K562 (cell line): Measurements from ENCODE around the gene EFHC2. TPM values are rescaled to one million over a fixed set of nuclear protein-coding genes. Genes with fewer than 3 reads are reported as not detected.

Experiments
- ATAC-seq: fragments of 200-7000 bp; cut with Tn5 transposase; 3 replicates; pipeline ENCODE4 v1.9.1; 2020; ENCODE audit warnings: moderate library complexity
- BruUV-seq: library from RNA; stranded (reverse); fragments of 400-500 nt; replicated peaks from 2 replicates; lab custom pipeline; 2021; lab: Mats Ljungman, UMichigan
- CTCF ChIA-PET: fragments of 300-600 bp; formaldehyde crosslinking; extraction: SDS; loops from one replicate; lab custom pipeline; 2021; ENCODE audit warnings: low intra/inter-chr PET ratio; lab: Yijun Ruan, JAX
- POLR2A ChIA-PET: fragments of 300-600, 350-650 bp; sonication (Branson Sonifier 250); formaldehyde crosslinking; extraction: SDS; loops from one replicate; lab custom pipeline; 2021; ENCODE audit warnings: antibody characterized with exemption, inconsistent platforms; lab: Yijun Ruan, JAX
- DNase-seq, 4 experiments: peaks; one replicate each; pipeline versions ENCODE4 v3.0.0 to v3.0.0-alpha.2; 2011 to 2018; ENCODE audit warnings: low spot score in 3 of 4, mixed read lengths in 3 of 4; ENCODE audit errors: extremely low read depth in 1 of 4
- FAIRE-seq: peaks from 2 replicates; lab custom pipeline; 2011; peaks lifted over from hg19 to GRCh38; lab: Jason Lieb, UNC
- H2AFZ ChIP-seq: 2 replicates; pipeline ENCODE4 v1.6.0; 2011; ENCODE audit warnings: low read depth, low read length, control low read depth, inconsistent platforms
- H3K27ac ChIP-seq: fragments of 200-600 bp; 3 replicates; pipeline ENCODE4 v1.8.0; 2011; ENCODE audit warnings: low read depth, mild to moderate bottlenecking, control low read depth, inconsistent platforms, low read length, moderate library complexity, mixed read lengths; ENCODE audit errors: extremely low read depth
- H3K27me3 ChIP-seq, 2 experiments: fragments of 300-600 bp in 1 of 2; 2 replicates in 1 of 2; 3 replicates in 1 of 2; pipeline versions ENCODE4 v1.6.0 to v1.8.0; 2011; ENCODE audit warnings: inconsistent platforms in 2 of 2, low read length in 2 of 2, mild to moderate bottlenecking in 1 of 2, mixed read lengths in 1 of 2, moderate library complexity in 1 of 2; ENCODE audit not compliant: control insufficient read depth in 2 of 2, insufficient read depth in 2 of 2
- H3K36me3 ChIP-seq: fragments of 300-600 bp; 3 replicates; pipeline ENCODE4 v1.8.0; 2011; ENCODE audit warnings: mild to moderate bottlenecking, low read length, inconsistent platforms; ENCODE audit not compliant: control insufficient read depth, insufficient read depth
- H3K4me1 ChIP-seq, 2 experiments: fragments of 200-600 bp in 1 of 2; replicated peaks in 1 of 2; 2 replicates in 1 of 2; 3 replicates in 1 of 2; pipeline versions ENCODE4 v1.5.1 to v1.8.0; 2011; ENCODE audit warnings: inconsistent platforms in 2 of 2, low read length in 2 of 2, mild to moderate bottlenecking in 1 of 2, mixed read lengths in 1 of 2, moderate library complexity in 1 of 2; ENCODE audit not compliant: control insufficient read depth in 2 of 2, insufficient read depth in 2 of 2
- H3K4me2 ChIP-seq: 2 replicates; pipeline ENCODE4 v1.6.1; 2011; ENCODE audit warnings: low read length, control low read depth, inconsistent platforms, mixed read lengths; ENCODE audit not compliant: insufficient read depth
- H3K4me3 ChIP-seq: fragments of 200-600 bp; sonication (generic), shearing (Covaris generic); 2 replicates; pipeline ENCODE4 v1.5.1; 2016; ENCODE audit warnings: control low read depth, inconsistent platforms
- H3K79me2 ChIP-seq: fragments of 200-600 bp; 3 replicates; pipeline ENCODE4 v1.8.0; 2011; ENCODE audit warnings: low read length, inconsistent platforms; ENCODE audit not compliant: control insufficient read depth, insufficient read depth
- H3K9ac ChIP-seq, 2 experiments: 2 replicates each; pipeline versions ENCODE4 v1.6.0 to v1.6.1; 2011; ENCODE audit warnings: low read depth in 2 of 2, low read length in 2 of 2, control low read depth in 1 of 2, inconsistent platforms in 1 of 2, mild to moderate bottlenecking in 1 of 2, mixed read lengths in 1 of 2; ENCODE audit not compliant: insufficient read depth in 1 of 2
- H3K9me1 ChIP-seq: one replicate; pipeline ENCODE4 v1.6.0; 2011; ENCODE audit warnings: inconsistent platforms, mild to moderate bottlenecking, low read length, moderate library complexity; ENCODE audit not compliant: control insufficient read depth, insufficient read depth
- H3K9me3 ChIP-seq: replicated peaks from 2 replicates; pipeline ENCODE4 v1.5.1; 2011; ENCODE audit warnings: low read depth, low read length, inconsistent platforms; ENCODE audit not compliant: control insufficient read depth, insufficient read depth
- H4K20me1 ChIP-seq: replicated peaks from 2 replicates; pipeline ENCODE4 v1.6.1; 2011; ENCODE audit warnings: low read length, inconsistent platforms, mixed read lengths; ENCODE audit not compliant: control insufficient read depth, insufficient read depth
- CBX2 ChIP-seq: fragments of 200-600 bp; sonication (generic); IDR thresholded peaks from one replicate; pipeline ENCODE4 v1.6.1; 2012; ENCODE audit warnings: mild to moderate bottlenecking, low read length, inconsistent platforms; ENCODE audit not compliant: insufficient read depth, poor library complexity, severe bottlenecking
- CUX1 ChIP-seq: fragments of 200-800 bp; sonication (Bioruptor generic); IDR thresholded peaks from 2 replicates; pipeline ENCODE4 v1.6.1; 2016; ENCODE audit warnings: missing genetic modification characterization, missing compliant biosample characterization
- ETV1 ChIP-seq: fragments of 450-650 bp; conservative IDR thresholded peaks from 2 replicates; pipeline ENCODE4 v1.6.1; 2016; ENCODE audit warnings: missing genetic modification characterization, control low read depth, low read depth, missing compliant biosample characterization
- GTF2A2 ChIP-seq: IDR thresholded peaks from 2 replicates; pipeline ENCODE4 v1.6.1; 2016; ENCODE audit warnings: mild to moderate bottlenecking, missing genetic modification characterization, missing compliant biosample characterization
- KLF10 ChIP-seq: fragments of 250-450 bp; sonication (Bioruptor Pico); IDR thresholded peaks from 2 replicates; pipeline ENCODE4 v1.6.1; 2021; ENCODE audit warnings: matching md5 sums
- MTF1 ChIP-seq: fragments of 250-450 bp; sonication (Bioruptor Pico); IDR thresholded peaks from 2 replicates; pipeline ENCODE4 v1.9.0; 2021; ENCODE audit warnings: moderate library complexity, mild to moderate bottlenecking, inconsistent platforms, borderline replicate concordance
- PCBP1 ChIP-seq: fragments of 200-400 bp; formaldehyde crosslinking; IDR thresholded peaks from 2 replicates; pipeline ENCODE4 v1.6.1; 2018; ENCODE audit warnings: mild to moderate bottlenecking, low read depth, low read length; ENCODE audit not compliant: poor library complexity, severe bottlenecking
- PTTG1 ChIP-seq: fragments of 450-650 bp; IDR thresholded peaks from 2 replicates; pipeline ENCODE4 v1.6.1; 2016; ENCODE audit warnings: low read depth, mild to moderate bottlenecking, missing genetic modification characterization, missing compliant biosample characterization
- RHOXF2B ChIP-seq: fragments of 250-450 bp; sonication (Bioruptor Pico); conservative IDR thresholded peaks from 2 replicates; pipeline ENCODE4 v1.5.1; 2021
- UBTF ChIP-seq, 2 experiments: IDR thresholded peaks; 2 replicates each; pipeline ENCODE4 v1.6.1; 2012; ENCODE audit warnings: improper control_type of control experiment in 2 of 2, low read depth in 2 of 2, low read length in 2 of 2, borderline replicate concordance in 1 of 2
- ZNF197 ChIP-seq: fragments of 200-800 bp; sonication (Bioruptor generic); IDR thresholded peaks from 2 replicates; pipeline ENCODE4 v1.6.1; 2016; ENCODE audit warnings: low read depth, missing genetic modification characterization, missing compliant biosample characterization
- ZNF239 ChIP-seq: fragments of 250-450 bp; sonication (Bioruptor Pico); IDR thresholded peaks from 2 replicates; pipeline ENCODE4 v1.4.0; 2020; ENCODE audit warnings: mild to moderate bottlenecking
- ZNF41 ChIP-seq: fragments of 250-450 bp; sonication (Bioruptor Pico); conservative IDR thresholded peaks from 2 replicates; pipeline ENCODE4 v1.4.0; 2020; ENCODE audit warnings: mild to moderate bottlenecking
- WGBS: fragments of 100-300 bp; shearing (Covaris generic); methylation state at CpG from one replicate; pipeline ENCODE4 v1.1.6; 2016; ENCODE audit warnings: low coverage, mixed read lengths; ENCODE audit not compliant: insufficient coverage; ENCODE audit errors: missing lambda C conversion rate; 5-methylcytosine and 5-hydroxymethylcytosine counted together
- in situ Hi-C: fragments of 300-500 bp; cut with MboI; formaldehyde crosslinking; loops from 4 replicates; pipeline ENCODE4 v1.15.0; 2018; ENCODE audit warnings: inconsistent platforms, mixed read lengths
- intact Hi-C: fragments of 100-400 bp; cut with micrococcal nuclease; formaldehyde crosslinking; loops from 2 replicates; pipeline ENCODE4 v1.14.2; 2022
- polyA plus RNA-seq, 8 experiments: library from polyadenylated mRNA; depleted of rRNA in 4 of 8; stranded (reverse) in 5 of 8; unstranded in 3 of 8; fragments of >200 nt; fragmentation: Nextera tagmentation in 2 of 8; fragmentation: Illumina TruSeq in 1 of 8; extraction: Ambion mirVana in 2 of 8; extraction: Trizol in 1 of 8; gene quantifications; 2 replicates each; pipeline versions ENCODE4 v1.2.1 to v1.2.3, GENCODE V29; 2011 to 2014; ENCODE audit warnings: inconsistent platforms in 1 of 8, missing spikeins in 1 of 8
- total RNA-seq, 7 experiments: library from RNA; depleted of rRNA in 6 of 7; stranded (reverse); fragments of >200 nt in 6 of 7; fragmentation: Illumina TruSeq in 2 of 7; extraction: Trizol in 2 of 7; gene quantifications; 2 replicates each; pipeline versions ENCODE4 v1.2.1 to v1.2.3, GENCODE V29; 2011 to 2021; ENCODE audit warnings: low replicate concordance in 1 of 7

EFHC2 gene
- total and polyA plus RNA-seq, 9 of the 15 experiments (the other 6 are each of a cell fraction or from before 2014, with no cell fraction given): 1.3 to 8.1 (median 3.0) TPM

GRCh38 chrX:44384688-44385338 is 41.3 kb upstream of the EFHC2 start:
- FAIRE-seq (no peak), ATAC-seq (no peak), DNase-seq (no peak)
- H3K4me3 ChIP-seq: no peak overlapping the region
- in situ Hi-C loops: no loop called here
- H3K79me2 ChIP-seq: no peaks in the 10 kb centered on the region
- H3K27me3 ChIP-seq: no peaks in the 10 kb centered on the region
- no peak overlapping the region for H3K9ac ChIP-seq
- H3K27ac ChIP-seq: no peak overlapping the region
- H4K20me1 ChIP-seq: no peaks in the 10 kb centered on the region
- H3K36me3 ChIP-seq: no peaks in the 10 kb centered on the region
- 45% methylated on average over 2 of the region's 4 CpGs for WGBS
- intact Hi-C loops: no loop called here
- CTCF ChIA-PET: no interaction called here
- H3K9me1 ChIP-seq: no peaks in the 10 kb centered on the region
- no peak overlapping the region for H2AFZ ChIP-seq
- H3K4me2 ChIP-seq: no peak overlapping the region
- POLR2A ChIA-PET: no interaction called here
- no peaks in the 10 kb centered on the region for H3K4me1 ChIP-seq
- no peaks in the 10 kb centered on the region for H3K9me3 ChIP-seq
- BruUV-seq: no TSS peak
- TF ChIP-seq CUX1 (CRISPR knock-in tag) (no peak), ETV1 (tag) (peak; percentile 46), RHOXF2B (no peak), PTTG1 (tag) (peak; percentile 77), PCBP1 (no peak), UBTF (IDR thresholded peaks at IDR 0.05; ENCODE audit: borderline replicate concordance in 1 of 2, low read depth in 2 of 2, low read length in 2 of 2) (no peak), ZNF41 (peak; percentile 81; the same call in 1 of the 2 replicates), ZNF197 (CRISPR knock-in tag) (no peak), GTF2A2 (tag) (peak; percentile 74), MTF1 (CRISPR knock-in tag) (no peak), CBX2 (no peak), KLF10 (CRISPR knock-in tag) (no peak), ZNF239 (CRISPR knock-in tag) (0 out of 2 replicates have a peak, but pooled peaks have one; percentile 26)
